Measurements from ENCODE around the gene HOXA11.

DNA sequence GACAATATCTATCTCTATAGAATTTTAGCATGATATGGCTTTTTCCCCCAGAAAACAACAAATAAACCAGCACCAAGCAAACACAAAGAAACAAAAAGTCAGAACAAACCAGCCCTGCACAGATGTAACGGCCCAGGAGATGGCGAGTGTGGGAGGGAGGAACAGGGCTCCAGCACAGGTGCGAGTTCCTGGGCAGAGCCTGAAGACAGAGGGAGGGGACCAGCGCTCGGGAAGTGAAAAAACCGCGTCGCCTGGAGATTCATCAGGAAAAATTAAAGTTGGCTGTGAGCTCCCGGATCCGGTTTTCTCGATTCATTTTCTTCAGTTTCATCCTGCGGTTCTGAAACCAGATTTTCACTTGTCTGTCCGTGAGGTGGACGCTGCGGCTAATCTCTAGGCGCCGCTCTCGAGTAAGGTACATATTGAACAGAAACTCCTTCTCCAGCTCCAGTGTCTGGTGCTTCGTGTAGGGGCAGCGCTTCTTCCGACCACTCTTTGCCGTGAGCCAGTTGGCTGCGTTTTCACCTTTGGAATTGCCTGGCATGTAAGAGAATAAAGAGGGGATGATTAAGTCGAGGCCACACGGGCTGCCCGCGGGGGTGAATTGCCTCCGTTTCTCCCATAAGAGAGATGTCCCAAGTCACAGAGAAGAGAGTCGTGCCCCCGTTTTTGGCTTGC is 13.3 kb downstream of the HOXA11 start:
- TF ChIP-seq POLR2A (IDR thresholded peaks at IDR 0.05; ENCODE audit: low read length) = no peak
- no peak for TF ChIP-seq GATA1 (IDR thresholded peaks at IDR 0.05; ENCODE audit: low read depth, low read length)
